22Rv1 (cell line): ENCODE data around the gene BTBD8.

Experiments
- H3K27ac ChIP-seq: fragments of 450-650 bp; 2 replicates; pipeline ENCODE4 v1.5.1; 2017
- CTCF ChIP-seq: fragments of 450-650 bp; IDR thresholded peaks from 2 replicates; pipeline ENCODE4 v1.5.1; 2017; ENCODE audit warnings: mild to moderate bottlenecking
- ZFX ChIP-seq: fragments of 450-650 bp; IDR thresholded peaks from 2 replicates; pipeline ENCODE4 v1.6.1; 2017; ENCODE audit warnings: antibody characterized with exemption, borderline replicate concordance

BTBD8 gene

GRCh38 chr1:92123868-92124267 lies 43.7 kb downstream of the BTBD8 start:
- TF ChIP-seq CTCF (no peak), ZFX (no peak)
- H3K27ac ChIP-seq: no peak overlapping the region

- no peak overlapping the region for H3K27ac ChIP-seq
- TF ChIP-seq CTCF (no peak), ZFX (no peak)
Measured at GRCh38 chr1:92125204-92125603, 45.1 kb downstream of the BTBD8 start.

- no peak overlapping the region for H3K27ac ChIP-seq
- TF ChIP-seq ZFX: no peak
- no peak for TF ChIP-seq CTCF
Measured at GRCh38 chr1:92126088-92126487, 45.9 kb downstream of the BTBD8 start.

- no peak overlapping the region for H3K27ac ChIP-seq
- TF ChIP-seq ZFX: no peak
- TF ChIP-seq CTCF: no peak
Measured at GRCh38 chr1:92134331-92134730, 54.2 kb downstream of the BTBD8 start.

- no peak for TF ChIP-seq CTCF
- TF ChIP-seq ZFX: no peak
- no peak overlapping the region for H3K27ac ChIP-seq
Measured at GRCh38 chr1:92136341-92136740, 56.2 kb downstream of the BTBD8 start.

- no peak for TF ChIP-seq CTCF
- no peak for TF ChIP-seq ZFX
- no peak overlapping the region for H3K27ac ChIP-seq
Measured at GRCh38 chr1:92154934-92155333, 74.8 kb downstream of the BTBD8 start.

GRCh38 chr1:92159593-92159992 lies 79.4 kb downstream of the BTBD8 start:
- H3K27ac ChIP-seq: no peak overlapping the region
- TF ChIP-seq ZFX (no peak), CTCF (no peak)
